Measurements from ENCODE around the gene SUPT3H.
A peak's percentile ranks its signal among the peaks of the same experiment; 100 is the strongest.
"Not testable (repeated sequence)": the region's sequence is repeated elsewhere in the genome, so short reads cannot be mapped to it uniquely, and the experiment has no call there.

SUPT3H gene

GRCh38 chr6:45175272-45175671, 202.5 kb downstream of the SUPT3H start:
- DNase-seq (ENCODE audit: low spot score), result no peak

GRCh38 chr6:45174045-45174444, 203.7 kb downstream of the SUPT3H start:
- no peak for DNase-seq (ENCODE audit: low spot score)

- DNase-seq (ENCODE audit: low spot score), result no peak
Measured at GRCh38 chr6:45171380-45171779, 206.4 kb downstream of the SUPT3H start.

GRCh38 chr6:45170309-45170708, 207.4 kb downstream of the SUPT3H start:
- no peak for DNase-seq (ENCODE audit: low spot score)

- DNase-seq (ENCODE audit: low spot score), result no peak
Measured at GRCh38 chr6:45169815-45170214, 207.9 kb downstream of the SUPT3H start.

- no peak for DNase-seq (ENCODE audit: low spot score)
Measured at GRCh38 chr6:45163952-45164766, 213.6 kb downstream of the SUPT3H start.

GRCh38 chr6:45160305-45160704, 217.4 kb downstream of the SUPT3H start:
- DNase-seq (ENCODE audit: low spot score), result no peak

- DNase-seq (ENCODE audit: low spot score), result no peak
Measured at GRCh38 chr6:45156075-45156474, 221.7 kb downstream of the SUPT3H start.

GRCh38 chr6:45155341-45155894, 222.3 kb downstream of the SUPT3H start:
- no peak for DNase-seq (ENCODE audit: low spot score)

- no peak for DNase-seq (ENCODE audit: low spot score)
Measured at GRCh38 chr6:45154679-45155078, 223.1 kb downstream of the SUPT3H start.

GRCh38 chr6:45148711-45149341, 228.9 kb downstream of the SUPT3H start:
- DNase-seq (ENCODE audit: low spot score), result peak; percentile 7

GRCh38 chr6:45148278-45148677, 229.5 kb downstream of the SUPT3H start:
- DNase-seq (ENCODE audit: low spot score), result no peak

GRCh38 chr6:45145658-45146057, 232.1 kb downstream of the SUPT3H start:
- DNase-seq (ENCODE audit: low spot score), result not testable (repeated sequence)

- DNase-seq (ENCODE audit: low spot score), result no peak
Measured at GRCh38 chr6:45138765-45139164, 239.0 kb downstream of the SUPT3H start.

- no peak for DNase-seq (ENCODE audit: low spot score)
Measured at GRCh38 chr6:45136495-45136894, 241.2 kb downstream of the SUPT3H start.

- no peak for DNase-seq (ENCODE audit: low spot score)
Measured at GRCh38 chr6:45132658-45133294, 245.0 kb downstream of the SUPT3H start.

GRCh38 chr6:45132059-45132458, 245.7 kb downstream of the SUPT3H start:
- no peak for DNase-seq (ENCODE audit: low spot score)

- no peak for DNase-seq (ENCODE audit: low spot score)
Measured at GRCh38 chr6:45129051-45129450, 248.7 kb downstream of the SUPT3H start.

GRCh38 chr6:45127185-45127584, 250.5 kb downstream of the SUPT3H start:
- no peak for DNase-seq (ENCODE audit: low spot score)

- no peak for DNase-seq (ENCODE audit: low spot score)
Measured at GRCh38 chr6:45126033-45126432, 251.7 kb downstream of the SUPT3H start.

GRCh38 chr6:45123023-45123422, 254.7 kb downstream of the SUPT3H start:
- DNase-seq (ENCODE audit: low spot score), result no peak

GRCh38 chr6:45118754-45119153, 259.0 kb downstream of the SUPT3H start:
- DNase-seq (ENCODE audit: low spot score), result no peak

All from AG08396 (cell line).